ENCODE results near the gene BARHL1.

- TF ChIP-seq CTCF (IDR thresholded peaks at IDR 0.05) (no peak), POLR2A (IDR thresholded peaks at IDR 0.05) (no peak), POLR2AphosphoS5 (IDR thresholded peaks at IDR 0.05) (no peak), EP300 (IDR thresholded peaks at IDR 0.05; ENCODE audit: low read depth) (no peak)
Measured at GRCh38 chr9:132541051-132541450, 41.4 kb upstream of the BARHL1 start.

Data from transverse colon (tissue), 4 donors.